ENCODE measurements around the gene SLA2.
"Not testable (repeated sequence)": the region's sequence is repeated elsewhere in the genome, so short reads cannot be mapped to it uniquely, and the experiment has no call there.

Gene SLA2

DNA sequence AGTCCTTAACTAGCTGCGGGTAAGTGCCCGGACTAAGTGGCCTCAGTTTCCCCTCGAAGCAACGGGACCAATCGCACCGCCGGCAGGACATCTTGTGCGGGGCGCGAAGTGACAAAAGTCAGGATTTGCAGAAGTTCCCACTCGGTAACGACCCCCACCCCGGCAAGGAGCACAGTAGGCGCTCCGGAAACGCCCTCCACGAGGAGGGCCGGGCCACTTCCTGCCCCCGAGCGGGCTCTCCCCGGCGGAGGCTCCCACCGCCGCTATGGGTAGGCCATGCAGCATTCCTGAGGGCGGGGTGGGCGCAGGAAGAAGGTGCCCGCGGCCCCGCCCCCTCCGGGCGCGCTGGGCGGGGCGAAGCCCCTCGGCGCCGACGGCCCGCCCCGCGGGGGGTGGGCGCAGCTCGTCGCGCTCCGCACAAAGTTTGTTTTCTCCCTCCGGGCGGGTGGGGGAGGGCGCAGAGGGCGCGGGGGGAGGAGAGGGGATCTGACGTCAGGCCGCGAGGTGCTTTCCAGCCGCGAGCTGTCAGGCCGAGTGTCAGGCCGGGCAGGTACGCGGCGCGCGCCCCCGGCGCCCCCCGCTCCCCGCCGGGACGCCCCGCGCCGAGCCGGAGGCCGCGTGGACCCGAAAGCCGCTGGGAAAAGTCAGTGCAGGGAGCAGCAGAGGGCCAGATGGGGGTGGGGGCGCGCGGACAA, 72.7 kb downstream of the SLA2 start, which contains the start of gene TGIF2:
Gene TGIF2, plus strand, starts transcription at position 495 of the 695 bp plus-strand sequence. CDS start 5,178 bp downstream, outside the sequence.
- peak; percentile 93 for DNase-seq

DNA sequence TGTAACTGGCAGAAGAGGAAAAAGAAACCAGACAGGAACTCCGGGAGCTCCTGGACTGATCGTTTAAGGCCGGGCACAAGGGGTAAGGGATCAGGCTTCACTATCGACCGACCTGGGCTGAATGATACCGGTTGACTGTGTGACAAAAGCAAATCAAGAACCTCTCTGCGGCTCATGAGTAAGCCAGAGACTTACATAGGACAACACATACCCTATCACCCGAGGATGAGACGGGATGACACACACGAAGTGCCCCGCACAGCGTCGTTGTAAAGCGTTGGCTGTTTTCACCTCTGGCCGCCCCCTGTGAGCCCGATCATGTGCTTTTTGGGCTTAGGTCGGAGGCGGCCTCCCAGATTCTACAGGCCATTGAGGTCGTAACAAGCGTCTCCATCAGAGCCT, 73.3 kb downstream of the SLA2 start:
- DNase-seq, result peak; percentile 44

DNA sequence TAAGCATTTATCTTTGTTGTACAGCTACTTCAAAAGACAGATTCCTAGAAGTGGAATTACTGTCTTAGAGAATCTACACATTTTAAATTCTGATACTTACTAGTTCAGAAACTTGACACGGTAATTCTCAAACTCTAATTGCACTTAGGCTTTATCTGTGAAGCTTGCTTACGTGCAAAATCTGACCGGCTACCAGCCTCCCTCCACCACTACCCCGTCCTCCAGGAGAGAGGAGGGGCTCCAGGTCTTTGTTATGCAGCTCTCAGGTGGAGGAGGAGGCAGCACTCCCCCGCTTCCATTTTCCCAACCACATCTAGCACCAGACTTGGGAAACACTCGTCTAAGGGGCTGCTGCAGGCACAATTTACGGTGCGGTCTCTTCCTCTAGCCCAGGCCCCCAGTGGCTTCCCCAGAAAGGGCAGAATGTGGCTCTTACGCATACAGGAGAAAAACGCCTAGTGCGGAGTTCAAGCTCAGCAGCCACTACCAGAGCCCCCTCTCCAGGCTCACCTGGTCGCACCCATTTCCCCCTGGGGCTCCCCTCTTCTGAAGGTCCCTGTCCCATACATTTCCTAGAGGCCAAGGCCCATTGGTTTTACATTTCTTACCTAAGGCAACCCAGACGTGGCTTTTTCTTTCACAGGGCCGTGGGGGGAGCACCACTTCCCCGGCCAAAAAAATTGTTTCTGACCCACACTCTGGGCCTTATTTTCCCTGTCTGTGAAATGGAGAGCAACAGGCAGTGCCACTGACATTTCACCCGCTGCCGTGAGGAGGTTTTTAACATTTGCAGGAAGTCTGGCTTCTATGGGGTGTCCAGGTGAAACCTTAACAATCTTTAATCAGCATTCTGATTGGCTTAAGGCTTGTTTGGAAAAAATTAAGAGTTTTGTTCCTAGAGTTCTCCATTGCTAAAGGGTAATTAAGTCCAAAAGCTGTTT, 74.2 kb downstream of the SLA2 start:
- DNase-seq, result no peak

DNA sequence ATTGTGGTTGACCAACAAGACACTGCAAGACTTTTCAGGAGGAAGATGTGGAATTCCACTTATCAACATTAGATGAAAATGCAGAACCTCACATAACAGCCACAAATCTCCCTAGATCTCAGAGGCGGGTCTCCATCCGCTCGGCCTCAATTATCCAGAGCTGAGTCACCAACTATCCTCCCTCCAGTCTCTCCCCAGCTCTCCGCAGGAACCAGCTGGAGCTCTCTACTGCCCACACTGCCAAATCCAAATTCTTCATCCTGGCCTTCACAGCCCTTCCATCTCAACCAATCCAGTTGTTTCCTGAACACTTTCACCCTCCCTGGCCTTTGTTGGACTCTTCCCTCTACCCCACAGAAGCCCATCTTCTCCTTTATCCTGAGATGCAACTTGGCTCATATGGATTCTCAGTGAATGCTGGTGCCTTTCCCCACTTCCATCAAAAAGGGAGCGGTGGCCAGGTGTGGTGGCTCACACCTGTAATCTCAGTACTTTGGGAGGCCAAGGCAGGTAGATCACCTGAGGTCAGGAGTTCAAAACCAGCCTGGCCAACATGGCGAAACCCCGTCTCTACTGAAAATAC, 76.1 kb downstream of the SLA2 start:
- DNase-seq, result no peak

DNA sequence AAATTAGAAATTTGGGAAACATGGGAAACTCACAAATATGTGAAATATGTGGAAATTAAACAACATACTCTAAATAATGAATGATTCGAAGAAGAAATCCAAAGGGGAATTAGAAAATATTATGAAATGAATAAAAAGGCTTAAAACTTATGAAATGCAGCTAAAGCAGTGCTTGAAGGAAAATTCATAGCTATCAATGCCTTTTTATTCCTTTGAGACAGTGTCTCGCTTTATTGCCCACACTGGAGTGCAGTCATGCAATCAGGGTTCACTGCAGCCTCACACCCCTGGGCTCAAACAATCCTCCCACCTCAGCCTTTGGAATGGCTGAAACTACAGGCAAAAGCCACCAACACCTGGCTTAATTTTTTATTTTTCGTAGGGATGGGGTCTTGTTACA, 80.5 kb downstream of the SLA2 start:
- DNase-seq, result no peak

DNA sequence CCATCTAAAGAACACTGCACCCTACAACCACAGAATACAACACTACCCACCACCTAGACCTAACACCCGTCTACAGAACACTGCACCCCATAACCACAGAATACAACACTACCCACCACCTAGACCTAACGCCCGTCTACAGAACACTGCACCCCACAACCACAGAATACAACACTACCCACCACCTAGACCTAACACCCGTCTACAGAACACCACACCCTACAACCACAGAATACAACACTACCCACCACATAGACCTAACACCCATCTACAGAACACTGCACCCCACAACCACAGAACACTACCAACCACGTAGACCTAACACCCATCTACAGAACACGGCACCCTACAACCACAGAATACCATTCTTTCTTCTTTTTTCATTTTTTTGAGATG, 81.3 kb downstream of the SLA2 start:
- not testable (repeated sequence) for DNase-seq

DNA sequence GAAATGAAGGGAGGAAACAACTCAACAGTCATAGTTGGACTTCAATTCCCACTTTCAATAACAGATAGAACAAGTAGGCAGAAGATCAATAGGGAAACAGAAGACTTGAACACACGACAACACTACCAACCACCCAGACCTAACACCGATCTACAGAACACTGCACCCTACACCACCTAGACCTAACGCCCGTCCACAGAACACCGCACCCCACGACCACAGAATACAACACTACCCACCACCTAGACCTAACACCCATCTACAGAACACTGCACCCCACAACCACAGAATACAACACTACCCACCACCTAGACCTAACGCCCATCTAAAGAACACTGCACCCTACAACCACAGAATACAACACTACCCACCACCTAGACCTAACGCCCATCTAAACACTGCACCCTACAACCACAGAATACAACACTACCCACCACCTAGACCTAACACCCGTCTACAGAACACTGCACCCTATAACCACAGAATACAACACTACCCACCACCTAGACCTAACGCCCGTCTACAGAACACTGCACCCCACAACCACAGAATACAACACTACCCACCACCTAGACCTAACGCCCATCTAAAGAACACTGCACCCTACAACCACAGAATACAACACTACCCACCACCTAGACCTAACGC, 81.8 kb downstream of the SLA2 start:
- DNase-seq, result not testable (repeated sequence)

DNA sequence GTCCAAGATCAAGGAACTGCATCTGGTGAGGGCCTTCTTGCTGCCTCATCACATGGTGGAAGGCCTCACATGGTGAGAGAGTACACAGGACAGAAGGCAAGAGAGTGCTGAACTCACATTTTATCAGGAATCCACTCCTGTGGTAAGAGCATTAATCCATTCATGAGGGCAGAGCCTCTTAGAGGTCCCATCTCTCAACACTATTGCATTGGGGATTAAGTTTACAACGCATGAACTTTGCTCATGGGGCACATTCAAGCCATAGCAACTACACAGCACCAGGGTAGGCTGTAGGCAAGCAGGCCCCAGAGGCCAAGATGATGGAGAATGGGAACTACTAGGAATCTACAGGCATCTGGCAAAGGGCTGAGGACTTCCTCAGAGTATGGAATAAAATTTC, 82.6 kb downstream of the SLA2 start:
- no peak for DNase-seq

DNA sequence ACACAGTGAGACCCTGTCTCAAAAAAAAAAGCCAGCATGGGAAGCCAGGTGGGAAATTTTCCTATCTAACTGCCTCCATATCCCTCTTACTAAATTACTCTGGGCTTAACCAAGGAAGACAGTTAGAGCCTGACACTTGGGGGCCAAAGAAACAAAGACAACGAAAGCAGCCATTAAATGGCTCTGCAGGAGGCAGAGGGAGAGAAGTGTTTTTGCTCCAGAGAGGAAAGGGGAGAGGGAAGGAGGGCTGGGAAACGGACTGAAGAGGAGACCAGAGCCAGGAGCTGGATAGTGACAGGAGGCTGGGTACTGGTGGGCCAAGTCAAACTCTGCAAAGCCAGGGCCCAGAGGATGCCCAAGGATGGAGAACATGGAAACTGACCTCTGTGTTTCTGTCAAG, 83.3 kb downstream of the SLA2 start:
- DNase-seq, result no peak
